ENCODE measurements around the gene APLF.

GRCh38 chr2:68544811-68545210, 77.4 kb downstream of the APLF start:
- TF ChIP-seq EZH2 (IDR thresholded peaks at IDR 0.05; ENCODE audit: borderline replicate concordance, low read length) = no peak
- no peak for TF ChIP-seq CTCF (IDR thresholded peaks at IDR 0.05; ENCODE audit: low read length)
